ENCODE results near the gene TMEM63C. TPM values are rescaled to one million over a fixed set of nuclear protein-coding genes. Genes with fewer than 3 reads are reported as not detected.

Gene TMEM63C
- total RNA-seq, 1 experiment from 2014 or later = 5.7 TPM

GRCh38 chr14:77253333-77254190, 72.0 kb downstream of the TMEM63C start:
- intact Hi-C loops (cut with micrococcal nuclease) = no loop called here
- Histone ChIP-seq H3K27me3 (ENCODE audit: insufficient read depth, low read length) (no peaks in the 10 kb centered on the region), H3K4me1 (ENCODE audit: control insufficient read depth in 1 of 2, insufficient read depth in 2 of 2, low read length in 2 of 2) (no peaks in the 10 kb centered on the region), H3K36me3 (ENCODE audit: control insufficient read depth in 1 of 2, insufficient read depth in 2 of 2, low read length in 2 of 2) (no peaks in the 10 kb centered on the region), H3K79me2 (ENCODE audit: insufficient read depth, low read length) (no peaks in the 10 kb centered on the region), H3K9me3 (ENCODE audit: control insufficient read depth in 1 of 2, insufficient read depth in 1 of 2, low read depth in 1 of 2, low read length in 2 of 2) (no peaks in the 10 kb centered on the region), H2AFZ (ENCODE audit: low read depth, low read length, poor library complexity, severe bottlenecking) (no peak overlapping the region), H3K4me2 (ENCODE audit: low read length) (no peak overlapping the region), H3K9me2 (ENCODE audit: insufficient read depth) (no peaks in the 10 kb centered on the region), H3K9ac (ENCODE audit: low read length) (no peak overlapping the region), H3K27ac (ENCODE audit: low read depth, low read length) (no peak overlapping the region), H3K4me3 (replicated peaks in 1 of 2; ENCODE audit: low read depth in 1 of 2, low read length in 2 of 2) (no peak overlapping the region), H4K20me1 (ENCODE audit: insufficient read depth) (no peaks in the 10 kb centered on the region)
- no TSS peak for BruUV-seq (replicated peaks)
- no peak for ATAC-seq
- ChIA-PET CTCF (no interaction called here), POLR2A (no interaction called here), RAD21 (ENCODE audit: low non-redundant PET in 1 of 2, low total read pairs in 2 of 2, uncharacterized antibody in 2 of 2, unreplicated experiment in 2 of 2) (no interaction called here)
- TF ChIP-seq TCF7L2 (IDR thresholded peaks at IDR 0.05; ENCODE audit: borderline replicate concordance, extremely low read depth, insufficient read depth, insufficient read length) (no peak), CTCF (IDR thresholded peaks at IDR 0.05 in 2 of 3, conservative IDR thresholded peaks at IDR 0.05 in 1 of 3; ENCODE audit: borderline replicate concordance in 1 of 3, insufficient read depth in 1 of 3, low read depth in 2 of 3, low read length in 2 of 3) (no peak), RAD21 (IDR thresholded peaks at IDR 0.05; ENCODE audit: low read depth) (no peak), CBX3 (IDR thresholded peaks at IDR 0.05; ENCODE audit: low read depth) (no peak), SIN3A (IDR thresholded peaks at IDR 0.05; ENCODE audit: low read depth) (no peak), EZH2phosphoT487 (IDR thresholded peaks at IDR 0.05; ENCODE audit: borderline replicate concordance) (no peak), SRF (IDR thresholded peaks at IDR 0.05; ENCODE audit: low read depth) (no peak)
- no peak for DNase-seq (ENCODE audit: low read depth, low spot score)

Measured in HCT116 (cell line).